Epithelial cell of esophagus (primary cell): ENCODE measurements around the gene GON4L.
"Not testable (repeated sequence)": the region's sequence is repeated elsewhere in the genome, so short reads cannot be mapped to it uniquely, and the experiment has no call there.

Experiments used
- DNase-seq: peaks from one replicate; pipeline ENCODE4 v3.0.0; 2010; ENCODE audit warnings: low read depth
- H3K4me3 ChIP-seq: 2 replicates; pipeline ENCODE4 v1.5.1; 2011; ENCODE audit warnings: mild to moderate bottlenecking, low read length, control low read depth
- CTCF ChIP-seq: IDR thresholded peaks from 2 replicates; pipeline ENCODE4 v1.5.1; 2011; ENCODE audit warnings: low read depth, mild to moderate bottlenecking, low read length, control low read depth, inconsistent platforms; ENCODE audit not compliant: insufficient read depth; ENCODE audit errors: missing control alignments

GON4L gene

GRCh38 chr1:155840386-155840785 lies 16.6 kb downstream of the GON4L start:
- DNase-seq: no peak
- no peak overlapping the region for H3K4me3 ChIP-seq
- no peak for TF ChIP-seq CTCF

DNA sequence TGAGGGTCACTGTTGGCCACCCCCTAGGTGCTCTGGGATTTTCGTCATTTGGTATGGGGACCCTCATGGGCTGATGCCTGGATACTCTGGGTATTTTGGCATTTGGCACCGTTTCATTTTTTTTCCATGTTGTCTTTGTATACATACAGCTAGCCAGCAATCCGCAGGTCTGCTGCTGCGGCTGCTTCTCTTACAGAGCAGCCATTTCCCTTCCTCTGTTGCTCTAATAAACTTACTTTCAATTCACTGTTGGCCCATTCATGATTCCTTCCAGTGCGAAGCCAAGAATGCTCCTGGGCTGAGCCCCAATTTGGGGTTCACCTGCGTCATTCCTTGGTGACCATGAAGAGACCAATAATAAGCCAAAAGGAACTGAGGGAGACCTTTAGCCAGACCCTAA lies 21.5 kb downstream of the GON4L start:
- DNase-seq: no peak
- H3K4me3 ChIP-seq: no peak overlapping the region
- no peak for TF ChIP-seq CTCF

GRCh38 chr1:155834927-155835399 lies 22.1 kb downstream of the GON4L start:
- DNase-seq: not testable (repeated sequence)

DNA sequence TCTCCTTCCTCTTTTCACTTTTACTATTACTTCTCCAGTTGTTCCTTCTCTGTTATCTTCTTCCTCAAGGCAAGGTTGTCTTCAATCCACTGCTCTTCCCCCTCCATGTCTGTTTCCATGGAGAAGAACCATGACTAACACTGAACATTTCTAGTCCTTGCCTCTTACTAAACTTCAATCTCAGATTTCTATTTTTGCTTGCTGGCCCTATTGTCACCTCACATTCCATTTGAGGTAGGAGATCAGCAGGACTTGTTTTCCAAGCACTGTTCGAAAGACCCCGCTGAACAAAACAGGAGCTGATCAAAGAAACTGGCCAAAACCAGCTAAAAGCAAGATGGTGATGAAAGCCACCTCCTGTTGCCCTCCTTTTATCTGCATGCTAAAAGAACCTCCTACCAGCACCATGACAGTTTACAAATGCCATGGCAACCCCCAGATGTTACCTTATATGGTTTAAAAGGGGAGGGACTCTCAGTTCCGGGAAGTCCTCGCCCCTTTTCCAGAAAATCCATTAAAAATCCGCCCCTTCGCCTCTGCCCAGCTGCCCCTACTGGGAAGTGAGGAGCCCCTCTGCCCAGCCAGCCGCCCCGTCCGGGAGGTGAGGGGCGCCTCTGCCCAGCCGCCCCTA lies 22.6 kb downstream of the GON4L start:
- no peak for DNase-seq
- TF ChIP-seq CTCF: no peak
- H3K4me3 ChIP-seq: no peak overlapping the region

More at GRCh38 chr1:155834927-155835399, 22.1 kb downstream of the GON4L start:
- H3K4me3 ChIP-seq: not testable (repeated sequence)

DNA sequence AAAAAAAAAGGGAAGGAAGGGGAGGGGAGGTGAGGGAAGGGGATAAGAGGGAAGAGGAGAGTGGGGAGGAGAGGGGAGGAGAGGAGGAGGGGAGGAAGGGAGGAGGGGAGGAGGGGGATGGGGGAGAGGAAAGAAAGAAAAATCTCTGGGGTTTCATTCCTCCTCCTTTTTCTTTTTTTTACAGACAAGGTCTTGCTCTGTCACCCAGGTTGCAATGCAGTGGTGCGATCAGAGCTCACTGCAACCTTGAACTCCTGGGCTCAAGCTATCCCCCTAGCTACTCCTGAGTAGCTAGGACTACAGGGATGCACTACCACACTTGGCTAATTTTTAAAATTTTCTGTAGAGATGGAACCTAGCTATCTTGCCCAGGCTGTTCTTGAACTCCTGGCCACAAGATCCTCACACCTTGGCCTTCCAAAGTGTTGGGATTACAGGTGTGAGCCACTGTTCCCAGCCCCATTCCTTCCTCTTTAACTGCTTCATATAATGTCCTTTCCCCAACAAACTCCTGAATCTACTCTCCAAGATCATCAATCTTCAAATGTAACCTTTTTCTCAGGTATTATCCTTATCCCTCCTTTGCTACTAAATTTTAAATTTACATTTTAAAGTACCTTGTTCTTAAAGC lies 23.2 kb downstream of the GON4L start:
- no peak overlapping the region for H3K4me3 ChIP-seq
- no peak for TF ChIP-seq CTCF
- no peak for DNase-seq

GRCh38 chr1:155831279-155831976 lies 25.6 kb downstream of the GON4L start:
- no peak for DNase-seq
- TF ChIP-seq CTCF: no peak
- no peak overlapping the region for H3K4me3 ChIP-seq

DNA sequence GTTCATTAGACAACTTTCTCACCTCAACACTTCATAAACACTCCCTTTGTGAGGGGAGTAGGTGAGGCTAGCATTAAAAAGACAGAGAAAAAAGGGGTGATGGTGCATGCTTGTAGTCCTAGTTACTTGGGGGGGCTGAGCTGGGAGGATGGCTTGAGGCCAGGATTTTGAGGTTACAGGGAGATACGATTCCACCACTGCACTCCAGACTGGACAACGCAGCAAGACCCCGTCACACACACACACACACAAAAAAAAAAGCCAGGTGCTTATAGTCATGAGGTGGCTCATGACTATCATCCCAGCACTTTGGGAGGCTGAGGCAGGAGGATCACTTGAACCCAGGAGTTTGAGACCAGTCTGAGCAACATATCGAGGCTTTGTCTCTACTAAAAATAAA lies 29.6 kb downstream of the GON4L start:
- DNase-seq: no peak
- no peak overlapping the region for H3K4me3 ChIP-seq
- no peak for TF ChIP-seq CTCF
